HCT116 (cell line): ENCODE results near the gene UQCRQ.

ENCODE experiments used
- EGR1 ChIP-seq: IDR thresholded peaks from 2 replicates; pipeline ENCODE4 v1.6.1; 2012; ENCODE audit warnings: low read depth
- EZH2phosphoT487 ChIP-seq: fragments of 200-600 bp; IDR thresholded peaks from 2 replicates; pipeline ENCODE4 v1.6.1; 2018; ENCODE audit warnings: antibody characterized with exemption, borderline replicate concordance
- POLR2A ChIP-seq: IDR thresholded peaks from 2 replicates; pipeline ENCODE4 v1.7.0; 2011; ENCODE audit warnings: borderline replicate concordance; ENCODE audit not compliant: insufficient read depth, insufficient read length; ENCODE audit errors: extremely low read depth
- POLR2AphosphoS5 ChIP-seq: IDR thresholded peaks from 2 replicates; pipeline ENCODE4 v1.6.1; 2011; ENCODE audit warnings: mild to moderate bottlenecking, low read depth, low read length, moderate library complexity
- SP1 ChIP-seq: IDR thresholded peaks from 2 replicates; pipeline ENCODE4 v1.6.1; 2012; ENCODE audit warnings: low read depth
- ZFX ChIP-seq: fragments of 450-650 bp; IDR thresholded peaks from 2 replicates; pipeline ENCODE4 v1.6.1; 2017
- TF ChIP-seq, protein P1 (sequence below), 3 experiments: fragments of 200-600 bp in 1 of 3; sonication (generic) in 1 of 3; IDR thresholded peaks in 2 of 3; conservative IDR thresholded peaks in 1 of 3; 2 replicates each; pipeline ENCODE4 v1.5.1; 2012 to 2017; ENCODE audit warnings: low read depth in 2 of 3, low read length in 2 of 3, antibody characterized with exemption in 1 of 3, borderline replicate concordance in 1 of 3, control low read depth in 1 of 3, mild to moderate bottlenecking in 1 of 3, mixed read lengths in 1 of 3, mixed run types in 1 of 3, moderate library complexity in 1 of 3; ENCODE audit not compliant: insufficient read depth in 1 of 3
- TF ChIP-seq, protein P2 (sequence below): IDR thresholded peaks from 2 replicates; pipeline ENCODE4 v1.6.1; 2012

- TF ChIP-seq SP1 (no peak), EZH2phosphoT487 (no peak), ZFX (no peak), POLR2A (no peak), POLR2AphosphoS5 (no peak), EGR1 (no peak)
- TF ChIP-seq, protein P1, sequence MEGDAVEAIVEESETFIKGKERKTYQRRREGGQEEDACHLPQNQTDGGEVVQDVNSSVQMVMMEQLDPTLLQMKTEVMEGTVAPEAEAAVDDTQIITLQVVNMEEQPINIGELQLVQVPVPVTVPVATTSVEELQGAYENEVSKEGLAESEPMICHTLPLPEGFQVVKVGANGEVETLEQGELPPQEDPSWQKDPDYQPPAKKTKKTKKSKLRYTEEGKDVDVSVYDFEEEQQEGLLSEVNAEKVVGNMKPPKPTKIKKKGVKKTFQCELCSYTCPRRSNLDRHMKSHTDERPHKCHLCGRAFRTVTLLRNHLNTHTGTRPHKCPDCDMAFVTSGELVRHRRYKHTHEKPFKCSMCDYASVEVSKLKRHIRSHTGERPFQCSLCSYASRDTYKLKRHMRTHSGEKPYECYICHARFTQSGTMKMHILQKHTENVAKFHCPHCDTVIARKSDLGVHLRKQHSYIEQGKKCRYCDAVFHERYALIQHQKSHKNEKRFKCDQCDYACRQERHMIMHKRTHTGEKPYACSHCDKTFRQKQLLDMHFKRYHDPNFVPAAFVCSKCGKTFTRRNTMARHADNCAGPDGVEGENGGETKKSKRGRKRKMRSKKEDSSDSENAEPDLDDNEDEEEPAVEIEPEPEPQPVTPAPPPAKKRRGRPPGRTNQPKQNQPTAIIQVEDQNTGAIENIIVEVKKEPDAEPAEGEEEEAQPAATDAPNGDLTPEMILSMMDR (IDR thresholded peaks at IDR 0.05 in 2 of 3, conservative IDR thresholded peaks at IDR 0.05 in 1 of 3; ENCODE audit: borderline replicate concordance in 1 of 3, insufficient read depth in 1 of 3, low read depth in 2 of 3, low read length in 2 of 3): no peak
- TF ChIP-seq, protein P2, sequence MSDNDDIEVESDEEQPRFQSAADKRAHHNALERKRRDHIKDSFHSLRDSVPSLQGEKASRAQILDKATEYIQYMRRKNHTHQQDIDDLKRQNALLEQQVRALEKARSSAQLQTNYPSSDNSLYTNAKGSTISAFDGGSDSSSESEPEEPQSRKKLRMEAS: no peak
Measured at GRCh38 chr5:132838516-132839282, 27.7 kb upstream of the UQCRQ start.
